Measurements from ENCODE around the gene SELENOI.

Gene SELENOI

GRCh38 chr2:26412091-26412673 is 66.2 kb downstream of the SELENOI start:
- in situ Hi-C loops (cut with HindIII; ENCODE audit: low pct_ligation_motif_present, low sequenced_read_pairs): no loop called here
- no peak overlapping the region for H3K4me3 ChIP-seq (ENCODE audit: low read depth, low read length)
- H3K36me3 ChIP-seq (replicated peaks): no peaks in the 10 kb centered on the region
- TF ChIP-seq CTCF (IDR thresholded peaks at IDR 0.05; ENCODE audit: low read depth, low read length, missing control alignments): no peak
- H3K27ac ChIP-seq: no peak overlapping the region
- H3K27me3 ChIP-seq (replicated peaks): no peaks in the 10 kb centered on the region
- DNase-seq: no peak

GRCh38 chr2:26414311-26414710 is 68.4 kb downstream of the SELENOI start:
- no peaks in the 10 kb centered on the region for H3K27me3 ChIP-seq (replicated peaks)
- no peaks in the 10 kb centered on the region for H3K36me3 ChIP-seq (replicated peaks)
- no peak overlapping the region for H3K4me3 ChIP-seq (ENCODE audit: low read depth, low read length)
- no peak for DNase-seq
- no peak overlapping the region for H3K27ac ChIP-seq
- TF ChIP-seq CTCF (IDR thresholded peaks at IDR 0.05; ENCODE audit: low read depth, low read length, missing control alignments): no peak
- in situ Hi-C loops (cut with HindIII; ENCODE audit: low pct_ligation_motif_present, low sequenced_read_pairs): no loop called here

GRCh38 chr2:26421961-26422360 is 76.0 kb downstream of the SELENOI start:
- H3K36me3 ChIP-seq (replicated peaks): no peaks in the 10 kb centered on the region
- H3K27me3 ChIP-seq (replicated peaks): no peaks in the 10 kb centered on the region
- no peak for TF ChIP-seq CTCF (IDR thresholded peaks at IDR 0.05; ENCODE audit: low read depth, low read length, missing control alignments)
- H3K4me3 ChIP-seq (ENCODE audit: low read depth, low read length): no peak overlapping the region
- in situ Hi-C loops (cut with HindIII; ENCODE audit: low pct_ligation_motif_present, low sequenced_read_pairs): no loop called here
- no peak overlapping the region for H3K27ac ChIP-seq
- no peak for DNase-seq

GRCh38 chr2:26422947-26423629 is 77.1 kb downstream of the SELENOI start:
- H3K27ac ChIP-seq: no peak overlapping the region
- in situ Hi-C loops (cut with HindIII; ENCODE audit: low pct_ligation_motif_present, low sequenced_read_pairs): no loop called here
- TF ChIP-seq CTCF (IDR thresholded peaks at IDR 0.05; ENCODE audit: low read depth, low read length, missing control alignments): no peak
- no peaks in the 10 kb centered on the region for H3K27me3 ChIP-seq (replicated peaks)
- DNase-seq: no peak
- no peak overlapping the region for H3K4me3 ChIP-seq (ENCODE audit: low read depth, low read length)
- H3K36me3 ChIP-seq (replicated peaks): no peaks in the 10 kb centered on the region

GRCh38 chr2:26423750-26424149 is 77.8 kb downstream of the SELENOI start:
- Histone ChIP-seq H3K27me3 (replicated peaks) (no peaks in the 10 kb centered on the region), H3K27ac (no peak overlapping the region), H3K4me3 (ENCODE audit: low read depth, low read length) (no peak overlapping the region), H3K36me3 (replicated peaks) (no peaks in the 10 kb centered on the region)
- DNase-seq: no peak
- in situ Hi-C loops (cut with HindIII; ENCODE audit: low pct_ligation_motif_present, low sequenced_read_pairs): no loop called here
- TF ChIP-seq CTCF (IDR thresholded peaks at IDR 0.05; ENCODE audit: low read depth, low read length, missing control alignments): no peak

- Histone ChIP-seq H3K27me3 (replicated peaks) (no peaks in the 10 kb centered on the region), H3K4me3 (ENCODE audit: low read depth, low read length) (no peak overlapping the region), H3K36me3 (replicated peaks) (no peaks in the 10 kb centered on the region), H3K27ac (no peak overlapping the region)
- in situ Hi-C loops (cut with HindIII; ENCODE audit: low pct_ligation_motif_present, low sequenced_read_pairs): no loop called here
- no peak for TF ChIP-seq CTCF (IDR thresholded peaks at IDR 0.05; ENCODE audit: low read depth, low read length, missing control alignments)
- no peak for DNase-seq
Observed at GRCh38 chr2:26424221-26424620, 78.3 kb downstream of the SELENOI start.
